ENCODE results near the gene C2CD3.

Gene C2CD3

DNA sequence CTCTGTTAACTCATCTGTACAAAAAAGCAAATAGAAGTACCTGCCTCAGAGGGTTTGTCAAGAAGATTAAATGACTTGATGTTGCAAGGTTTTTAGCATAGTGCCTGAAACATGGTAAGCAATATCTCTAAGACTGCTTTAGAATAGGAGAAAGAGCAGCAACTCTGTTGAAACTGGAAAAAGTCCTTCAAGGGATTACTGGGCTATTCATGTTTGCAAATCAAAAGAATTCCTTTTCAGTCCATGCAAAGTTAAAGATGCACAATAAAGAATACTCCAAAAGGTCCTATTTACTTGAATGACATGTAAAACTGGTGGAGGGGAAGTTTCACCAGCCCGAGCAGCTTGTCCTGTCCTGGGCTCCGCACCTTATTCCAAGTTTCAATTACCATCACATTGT lies 70.6 kb downstream of the C2CD3 start:
- no peak overlapping the region for H3K4me3 ChIP-seq (replicated peaks; ENCODE audit: low read depth, low read length)
- TF ChIP-seq, protein P1, sequence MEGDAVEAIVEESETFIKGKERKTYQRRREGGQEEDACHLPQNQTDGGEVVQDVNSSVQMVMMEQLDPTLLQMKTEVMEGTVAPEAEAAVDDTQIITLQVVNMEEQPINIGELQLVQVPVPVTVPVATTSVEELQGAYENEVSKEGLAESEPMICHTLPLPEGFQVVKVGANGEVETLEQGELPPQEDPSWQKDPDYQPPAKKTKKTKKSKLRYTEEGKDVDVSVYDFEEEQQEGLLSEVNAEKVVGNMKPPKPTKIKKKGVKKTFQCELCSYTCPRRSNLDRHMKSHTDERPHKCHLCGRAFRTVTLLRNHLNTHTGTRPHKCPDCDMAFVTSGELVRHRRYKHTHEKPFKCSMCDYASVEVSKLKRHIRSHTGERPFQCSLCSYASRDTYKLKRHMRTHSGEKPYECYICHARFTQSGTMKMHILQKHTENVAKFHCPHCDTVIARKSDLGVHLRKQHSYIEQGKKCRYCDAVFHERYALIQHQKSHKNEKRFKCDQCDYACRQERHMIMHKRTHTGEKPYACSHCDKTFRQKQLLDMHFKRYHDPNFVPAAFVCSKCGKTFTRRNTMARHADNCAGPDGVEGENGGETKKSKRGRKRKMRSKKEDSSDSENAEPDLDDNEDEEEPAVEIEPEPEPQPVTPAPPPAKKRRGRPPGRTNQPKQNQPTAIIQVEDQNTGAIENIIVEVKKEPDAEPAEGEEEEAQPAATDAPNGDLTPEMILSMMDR (IDR thresholded peaks at IDR 0.05; ENCODE audit: low read length, missing control alignments): no peak
- DNase-seq (ENCODE audit: low read depth): no peak

DNA sequence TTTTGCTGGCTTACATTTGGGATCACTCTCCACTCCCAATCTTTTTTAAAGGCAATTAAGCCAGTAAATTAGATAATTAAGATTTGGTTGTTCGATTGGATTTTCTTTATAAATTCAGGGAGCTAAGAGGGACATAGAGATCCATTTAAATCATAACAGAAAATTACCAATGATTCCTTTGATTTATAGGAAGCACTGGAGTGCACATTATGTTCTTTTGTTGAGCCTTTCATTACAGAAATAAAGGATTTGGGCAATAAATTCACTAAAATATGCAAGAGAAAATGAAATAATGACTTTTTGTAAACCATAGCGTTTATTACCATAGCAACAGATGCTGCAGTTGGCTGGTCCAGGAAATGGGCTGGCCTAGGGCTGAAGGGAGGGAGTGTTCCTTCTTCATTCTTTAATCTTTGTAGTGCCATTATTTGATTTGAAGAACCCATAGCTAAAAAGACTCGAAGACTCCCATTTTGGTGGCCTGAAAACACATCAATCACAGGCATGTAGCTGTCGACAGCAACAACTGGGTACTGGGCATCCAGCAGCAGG lies 73.0 kb downstream of the C2CD3 start:
- DNase-seq (ENCODE audit: low read depth): no peak
- TF ChIP-seq, protein P1 (IDR thresholded peaks at IDR 0.05; ENCODE audit: low read length, missing control alignments): no peak
- H3K4me3 ChIP-seq (replicated peaks; ENCODE audit: low read depth, low read length): no peak overlapping the region

GRCh38 chr11:74094393-74094792 lies 76.4 kb downstream of the C2CD3 start:
- no peak for DNase-seq (ENCODE audit: low read depth)
- TF ChIP-seq, protein P1 (IDR thresholded peaks at IDR 0.05; ENCODE audit: low read length, missing control alignments): no peak
- no peak overlapping the region for H3K4me3 ChIP-seq (replicated peaks; ENCODE audit: low read depth, low read length)

- TF ChIP-seq, protein P1 (IDR thresholded peaks at IDR 0.05; ENCODE audit: low read length, missing control alignments): no peak
- DNase-seq (ENCODE audit: low read depth): no peak
Observed at GRCh38 chr11:74092425-74092824, 78.4 kb downstream of the C2CD3 start.

DNA sequence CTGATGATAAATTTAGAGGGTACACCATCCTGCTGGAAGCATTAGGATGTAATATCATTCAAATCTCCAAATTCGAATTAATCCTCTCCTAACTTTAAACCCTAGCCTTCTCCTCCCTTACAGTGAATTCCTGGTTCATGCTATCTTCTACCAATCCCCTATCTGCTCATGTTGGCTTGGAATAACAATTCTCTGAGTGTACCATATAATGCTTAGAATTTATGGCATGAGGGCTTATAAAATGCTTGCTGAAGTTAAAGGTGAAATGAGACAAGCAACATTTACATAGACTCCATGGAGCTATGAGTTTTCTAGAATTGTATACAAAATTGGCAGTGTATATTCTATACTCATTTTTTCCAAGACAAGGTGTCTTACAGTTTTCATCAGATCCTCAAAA lies 79.3 kb downstream of the C2CD3 start:
- no peak overlapping the region for H3K4me3 ChIP-seq (replicated peaks; ENCODE audit: low read depth, low read length)
- DNase-seq (ENCODE audit: low read depth): no peak
- TF ChIP-seq, protein P1 (IDR thresholded peaks at IDR 0.05; ENCODE audit: low read length, missing control alignments): no peak

More at GRCh38 chr11:74092425-74092824, 78.4 kb downstream of the C2CD3 start:
- H3K4me3 ChIP-seq (replicated peaks; ENCODE audit: low read depth, low read length): no peak overlapping the region

- TF ChIP-seq, protein P1 (IDR thresholded peaks at IDR 0.05; ENCODE audit: low read length, missing control alignments): peak; percentile 22
- no peak overlapping the region for H3K4me3 ChIP-seq (replicated peaks; ENCODE audit: low read depth, low read length)
- DNase-seq (ENCODE audit: low read depth): peak; percentile 29
Observed at GRCh38 chr11:74090701-74091100, 80.1 kb downstream of the C2CD3 start.

DNA sequence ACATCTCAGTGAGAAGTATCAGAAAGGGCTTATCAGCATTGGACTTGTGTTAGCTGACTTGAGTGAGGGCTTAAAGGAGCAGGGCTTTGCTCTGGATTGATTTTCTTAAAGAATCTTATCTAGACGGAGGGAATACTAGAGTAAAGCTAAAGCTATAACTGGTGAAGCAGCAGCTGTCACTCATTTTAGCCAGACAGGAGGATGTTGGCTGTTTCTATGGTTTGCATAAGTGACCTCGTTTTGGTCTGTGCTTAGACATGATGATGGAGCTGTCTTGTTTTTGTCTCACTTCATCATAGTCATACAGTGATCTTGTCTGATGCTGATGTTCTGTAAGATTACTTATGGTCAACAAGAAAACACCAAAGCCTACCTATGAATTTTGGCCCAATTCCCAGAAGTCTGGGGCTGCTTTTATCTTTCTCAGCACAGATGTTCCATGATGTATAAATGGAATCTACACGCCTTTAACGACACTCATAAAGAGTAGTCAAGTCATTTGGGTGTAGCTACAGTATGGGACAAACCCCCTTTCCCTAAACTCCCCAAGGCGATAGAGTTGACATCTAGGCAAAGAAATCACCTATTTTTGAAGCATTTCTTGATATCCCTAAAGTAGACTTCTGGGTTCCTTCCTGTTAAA lies 84.4 kb downstream of the C2CD3 start:
- H3K4me3 ChIP-seq (replicated peaks; ENCODE audit: low read depth, low read length): no peak overlapping the region
- no peak for DNase-seq (ENCODE audit: low read depth)
- TF ChIP-seq, protein P1 (IDR thresholded peaks at IDR 0.05; ENCODE audit: low read length, missing control alignments): no peak
